SK-N-SH (cell line): ENCODE measurements around the gene ABCA3. TPM values are rescaled to one million over a fixed set of nuclear protein-coding genes. Genes with fewer than 3 reads are reported as not detected.
A peak's percentile ranks its signal among the peaks of the same experiment; 100 is the strongest.

Experiments used
- CTCF ChIA-PET: fragments of 300-600, 350-600 bp; formaldehyde crosslinking; extraction: SDS; loops from one replicate; lab custom pipeline; 2021; lab: Yijun Ruan, JAX
- POLR2A ChIA-PET: fragments of 350-600 bp; sonication (Branson Sonifier 250); formaldehyde crosslinking; extraction: SDS; loops from one replicate; lab custom pipeline; 2020; ENCODE audit warnings: antibody characterized with exemption, inconsistent platforms; lab: Yijun Ruan, JAX
- DNase-seq: peaks from one replicate; pipeline ENCODE4 v3.0.0; 2012
- H2AFZ ChIP-seq: fragments of 200-600 bp; sonication (generic); 2 replicates; pipeline ENCODE4 v1.8.1; 2016; ENCODE audit warnings: antibody characterized with exemption, mild to moderate bottlenecking, low read depth
- H3F3A ChIP-seq: fragments of 200-600 bp; sonication (generic); replicated peaks from 2 replicates; pipeline ENCODE3; 2016; ENCODE audit warnings: antibody characterized with exemption, mild to moderate bottlenecking; ENCODE audit not compliant: insufficient read depth
- H3K27ac ChIP-seq, 2 experiments: fragments of 200-500 bp in 1 of 2; fragments of 200-600 bp in 1 of 2; sonication (Bioruptor generic) in 1 of 2; sonication (generic), shearing (Covaris generic) in 1 of 2; 2 replicates each; pipeline versions ENCODE4 v1.5.1 to v1.6.1; 2014 to 2016; ENCODE audit warnings: low read depth in 2 of 2, inconsistent platforms in 1 of 2, low read length in 1 of 2, mild to moderate bottlenecking in 1 of 2, mixed read lengths in 1 of 2
- H3K27me3 ChIP-seq: fragments of 200-600 bp; sonication (generic), shearing (Covaris generic); 2 replicates; pipeline ENCODE4 v1.6.1; 2016; ENCODE audit warnings: mixed run types; ENCODE audit not compliant: insufficient read depth
- H3K36me3 ChIP-seq, 2 experiments: fragments of 200-500 bp in 1 of 2; fragments of 200-600 bp in 1 of 2; sonication (Bioruptor generic) in 1 of 2; sonication (generic) in 1 of 2; replicated peaks in 1 of 2; 2 replicates each; pipeline versions ENCODE3 to v1.5.1; 2014 to 2016; ENCODE audit warnings: low read length in 1 of 2, mild to moderate bottlenecking in 1 of 2; ENCODE audit not compliant: insufficient read depth in 2 of 2, control insufficient read depth in 1 of 2
- H3K4me1 ChIP-seq, 2 experiments: fragments of 200-500 bp in 1 of 2; fragments of 200-600 bp in 1 of 2; sonication (Bioruptor generic) in 1 of 2; sonication (generic), shearing (Covaris generic) in 1 of 2; 2 replicates each; pipeline versions ENCODE4 v1.5.1 to v1.6.1; 2014 to 2016; ENCODE audit warnings: low read depth in 1 of 2, low read length in 1 of 2, mixed run types in 1 of 2; ENCODE audit not compliant: insufficient read depth in 2 of 2, control insufficient read depth in 1 of 2
- H3K4me2 ChIP-seq: fragments of 200-600 bp; sonication (generic), shearing (Covaris generic); 2 replicates; pipeline ENCODE4 v1.6.1; 2017; ENCODE audit warnings: mixed run types
- H3K4me3 ChIP-seq, 2 experiments: fragments of 200-500 bp in 1 of 2; fragments of 200-600 bp in 1 of 2; sonication (Bioruptor generic) in 1 of 2; sonication (generic), shearing (Covaris generic) in 1 of 2; 2 replicates each; pipeline versions ENCODE4 v1.5.1 to v1.8.1; 2014 to 2016; ENCODE audit warnings: low read depth in 2 of 2, inconsistent platforms in 1 of 2, low read length in 1 of 2, mild to moderate bottlenecking in 1 of 2, mixed read lengths in 1 of 2, moderate library complexity in 1 of 2
- H3K79me2 ChIP-seq: fragments of 200-600 bp; sonication (generic); 2 replicates; pipeline ENCODE4 v1.8.1; 2017; ENCODE audit warnings: mild to moderate bottlenecking; ENCODE audit not compliant: insufficient read depth
- H3K9ac ChIP-seq: fragments of 200-600 bp; sonication (generic); 2 replicates; pipeline ENCODE4 v1.6.1; 2017; ENCODE audit warnings: mixed run types
- H3K9me2 ChIP-seq: fragments of 200-600 bp; sonication (generic); 2 replicates; pipeline ENCODE4 v1.6.1; 2017; ENCODE audit warnings: mixed run types
- H3K9me3 ChIP-seq: fragments of 200-600 bp; sonication (generic); 2 replicates; pipeline ENCODE4 v1.6.1; 2017; ENCODE audit warnings: mixed run types, mild to moderate bottlenecking, moderate library complexity
- H4K20me1 ChIP-seq: fragments of 200-600 bp; sonication (generic); 2 replicates; pipeline ENCODE4 v1.6.1; 2017; ENCODE audit warnings: mild to moderate bottlenecking, mixed run types; ENCODE audit not compliant: insufficient read depth
- EP300 ChIP-seq, 2 experiments: IDR thresholded peaks; 2 replicates each; pipeline versions ENCODE4 v1.4.0 to v1.6.1; 2012; ENCODE audit warnings: borderline replicate concordance in 1 of 2, low read depth in 1 of 2, low read length in 1 of 2
- FOXM1 ChIP-seq: IDR thresholded peaks from 2 replicates; pipeline ENCODE4 v1.4.0; 2012; ENCODE audit warnings: low read depth, mild to moderate bottlenecking
- GABPA ChIP-seq: IDR thresholded peaks from 2 replicates; pipeline ENCODE4 v1.4.0; 2012; ENCODE audit warnings: low read depth, mild to moderate bottlenecking
- NRF1 ChIP-seq: IDR thresholded peaks from 2 replicates; pipeline ENCODE4 v1.6.1; 2012; ENCODE audit warnings: low read depth, mild to moderate bottlenecking, low read length
- RFX5 ChIP-seq: IDR thresholded peaks from 2 replicates; pipeline ENCODE4 v1.6.1; 2012; ENCODE audit warnings: mild to moderate bottlenecking, improper control_type of control experiment, low read length
- SMC3 ChIP-seq: IDR thresholded peaks from 2 replicates; pipeline ENCODE4 v1.6.1; 2012; ENCODE audit warnings: low read depth, low read length, improper control_type of control experiment
- TCF12 ChIP-seq: IDR thresholded peaks from 2 replicates; pipeline ENCODE4 v1.4.0; 2012
- WGBS: methylation state at CpG from one replicate; pipeline ENCODE4 v1.1.6; 2017; ENCODE audit warnings: low lambda C conversion rate; 5-methylcytosine and 5-hydroxymethylcytosine counted together
- polyA plus RNA-seq, 3 experiments: library from polyadenylated mRNA; depleted of rRNA; stranded (reverse); fragments of >200 nt; gene quantifications; 2 replicates each; pipeline ENCODE4 v1.2.3, GENCODE V29; 2012
- TF ChIP-seq, protein P1 (sequence below): IDR thresholded peaks from 2 replicates; pipeline ENCODE4; 2012
- TF ChIP-seq, protein P2 (sequence below): fragments of 150-350 bp; IDR thresholded peaks from 2 replicates; pipeline ENCODE4 v1.6.1; 2017; ENCODE audit warnings: antibody characterized with exemption, low read length, low read depth, borderline replicate concordance

ABCA3 gene
- polyA plus RNA-seq, 1 of the 3 experiments (the other 2 are of a cell fraction): 9.9 TPM

DNA sequence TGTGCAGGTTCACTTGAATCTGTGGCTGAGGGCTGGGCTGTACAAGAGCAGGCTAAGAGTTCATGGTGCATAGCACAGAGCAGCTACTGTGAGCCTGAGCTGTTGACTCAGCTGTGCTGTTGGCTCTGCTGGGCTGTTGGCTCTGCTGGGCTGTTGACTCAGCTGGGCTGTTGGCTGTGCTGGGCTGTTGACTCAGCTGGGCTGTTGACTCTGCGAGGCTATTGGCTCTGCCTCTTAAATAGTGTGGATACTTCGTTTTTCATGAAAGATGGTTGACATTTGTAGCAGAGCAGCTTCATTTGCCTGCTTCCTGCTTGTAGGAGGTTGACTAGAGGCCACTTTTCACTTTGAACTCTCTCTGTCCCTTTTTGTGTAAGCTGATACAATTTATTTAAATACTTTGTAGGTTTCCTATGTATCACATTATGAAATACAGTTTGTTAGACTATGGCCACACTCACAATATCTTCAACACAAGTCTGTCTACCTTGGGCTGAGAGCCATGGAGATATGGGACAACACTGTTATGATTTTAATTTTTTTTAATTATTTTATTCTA, 48.4 kb upstream of the ABCA3 start:
- Histone ChIP-seq H3F3A (no peaks in the 10 kb centered on the region), H3K27me3 (peaks cover 2% of the 10 kb centered on the region; the same call in 1 of the 2 replicates), H3K79me2 (no peaks in the 10 kb centered on the region), H3K36me3 (no peaks in the 10 kb centered on the region), H3K4me3 (no peak overlapping the region), H4K20me1 (no peaks in the 10 kb centered on the region), H3K4me2 (no peak overlapping the region), H3K9me3 (no peaks in the 10 kb centered on the region), H3K9ac (no peak overlapping the region), H3K9me2 (no peaks in the 10 kb centered on the region), H3K4me1 (peaks cover 0 to 3% of the 10 kb centered on the region in 2 experiments; a peak in 2 of 4 replicates), H3K27ac (no peak overlapping the region), H2AFZ (no peak overlapping the region)
- ChIA-PET POLR2A (no interaction called here), CTCF (interaction anchor here (0.7 to 3.6 kb wide), 6 partner anchors 9 to 112 kb away, joined by 3 to 13 read pairs (median 3); no protein-coding TSS in a partner anchor)
- 32% methylated on average over 2 of the region's 2 CpGs for WGBS
- DNase-seq: no peak
- no peak for TF ChIP-seq NRF1
- peak; percentile 21; the same call in 1 of the 2 replicates for TF ChIP-seq TCF12
- TF ChIP-seq, protein P1, sequence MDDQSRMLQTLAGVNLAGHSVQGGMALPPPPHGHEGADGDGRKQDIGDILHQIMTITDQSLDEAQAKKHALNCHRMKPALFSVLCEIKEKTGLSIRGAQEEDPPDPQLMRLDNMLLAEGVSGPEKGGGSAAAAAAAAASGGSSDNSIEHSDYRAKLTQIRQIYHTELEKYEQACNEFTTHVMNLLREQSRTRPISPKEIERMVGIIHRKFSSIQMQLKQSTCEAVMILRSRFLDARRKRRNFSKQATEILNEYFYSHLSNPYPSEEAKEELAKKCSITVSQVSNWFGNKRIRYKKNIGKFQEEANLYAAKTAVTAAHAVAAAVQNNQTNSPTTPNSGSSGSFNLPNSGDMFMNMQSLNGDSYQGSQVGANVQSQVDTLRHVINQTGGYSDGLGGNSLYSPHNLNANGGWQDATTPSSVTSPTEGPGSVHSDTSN: peak; percentile 18; the same call in 1 of the 2 replicates
- TF ChIP-seq, protein P2, sequence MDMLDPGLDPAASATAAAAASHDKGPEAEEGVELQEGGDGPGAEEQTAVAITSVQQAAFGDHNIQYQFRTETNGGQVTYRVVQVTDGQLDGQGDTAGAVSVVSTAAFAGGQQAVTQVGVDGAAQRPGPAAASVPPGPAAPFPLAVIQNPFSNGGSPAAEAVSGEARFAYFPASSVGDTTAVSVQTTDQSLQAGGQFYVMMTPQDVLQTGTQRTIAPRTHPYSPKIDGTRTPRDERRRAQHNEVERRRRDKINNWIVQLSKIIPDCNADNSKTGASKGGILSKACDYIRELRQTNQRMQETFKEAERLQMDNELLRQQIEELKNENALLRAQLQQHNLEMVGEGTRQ: no peak

DNA sequence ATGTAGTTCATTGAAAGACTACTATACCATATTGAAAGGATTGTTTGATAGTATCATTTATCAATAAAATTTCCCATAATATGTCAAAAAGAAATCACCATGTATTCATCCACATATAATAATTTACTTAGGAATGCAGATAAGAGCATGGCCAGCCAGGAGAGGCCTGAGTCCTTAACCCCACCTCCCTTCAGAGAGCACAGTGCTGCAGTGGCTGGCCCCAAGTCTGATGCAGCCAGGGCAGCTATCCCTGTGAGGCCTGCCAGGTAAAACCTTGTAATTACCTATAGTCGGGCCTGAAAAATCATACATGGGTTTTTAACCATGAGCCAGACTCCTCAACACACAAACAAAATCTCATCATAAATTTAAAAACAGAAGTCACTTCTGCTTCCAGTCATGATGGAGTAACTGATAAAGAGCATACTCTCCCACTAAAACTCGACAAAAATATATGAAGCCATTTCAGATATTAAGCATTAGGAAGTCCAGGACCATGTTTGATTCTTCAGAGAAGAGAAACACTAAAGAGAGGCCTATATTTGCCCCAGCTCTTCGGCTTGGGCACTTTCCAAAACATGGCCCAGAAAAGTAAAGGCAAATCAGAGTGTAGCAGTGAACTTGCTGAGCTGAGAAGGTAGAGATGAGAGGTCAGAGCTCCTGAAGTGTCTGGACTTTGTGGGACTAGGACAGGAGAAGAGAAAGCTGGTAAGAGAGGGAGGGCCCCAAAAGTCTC, 47.8 kb upstream of the ABCA3 start:
- Histone ChIP-seq H3K79me2 (no peaks in the 10 kb centered on the region), H3K9me2 (no peaks in the 10 kb centered on the region), H2AFZ (no peak overlapping the region), H3K36me3 (no peaks in the 10 kb centered on the region), H3K27ac (no peak overlapping the region), H3K4me2 (no peak overlapping the region), H4K20me1 (no peaks in the 10 kb centered on the region), H3K9me3 (no peaks in the 10 kb centered on the region), H3K27me3 (no peaks in the 10 kb centered on the region), H3K4me3 (no peak overlapping the region), H3K4me1 (peaks cover 0 to 2% of the 10 kb centered on the region in 2 experiments; a peak in 1 of 4 replicates), H3F3A (no peaks in the 10 kb centered on the region), H3K9ac (no peak overlapping the region)
- WGBS: 24% methylated on average over 3 of the region's 3 CpGs
- TF ChIP-seq RFX5 (no peak), EP300 (IDR thresholded peaks at IDR 0.05; ENCODE audit: borderline replicate concordance in 1 of 2, low read depth in 1 of 2, low read length in 1 of 2) (no peak), GABPA (no peak), FOXM1 (no peak), SMC3 (no peak)
- ChIA-PET POLR2A (no interaction called here), CTCF (interaction anchor here (0.7 to 3.6 kb wide), 5 partner anchors 9 to 40 kb away, joined by 3 to 13 read pairs (median 3); no protein-coding TSS in a partner anchor)
- no peak for DNase-seq
